Right lobe of liver (tissue), 4 donors: Measurements from ENCODE around the gene EMC10.

ENCODE experiments used
- POLR2A ChIP-seq: fragments of 450-650 bp; IDR thresholded peaks from one replicate; pipeline ENCODE4 v1.6.1; 2017; ENCODE audit warnings: antibody characterized with exemption, mild to moderate bottlenecking
- TF ChIP-seq, protein P1 (sequence below), 4 donors: fragments of 200-600 bp in 3 of 4; fragments of 450-650 bp in 1 of 4; IDR thresholded peaks; one replicate each; pipeline versions ENCODE4 v1.5.1 to v1.8.0; 2016 to 2022; ENCODE audit warnings: antibody characterized with exemption in 4 of 4, mild to moderate bottlenecking in 2 of 4
- donor health status: DM: no; HTN: no; CAD: no.
- donor health status: DM: no; HTN: no; CAD: no.
- donor health status: DM: no; HTN: yes; CAD: no.

DNA sequence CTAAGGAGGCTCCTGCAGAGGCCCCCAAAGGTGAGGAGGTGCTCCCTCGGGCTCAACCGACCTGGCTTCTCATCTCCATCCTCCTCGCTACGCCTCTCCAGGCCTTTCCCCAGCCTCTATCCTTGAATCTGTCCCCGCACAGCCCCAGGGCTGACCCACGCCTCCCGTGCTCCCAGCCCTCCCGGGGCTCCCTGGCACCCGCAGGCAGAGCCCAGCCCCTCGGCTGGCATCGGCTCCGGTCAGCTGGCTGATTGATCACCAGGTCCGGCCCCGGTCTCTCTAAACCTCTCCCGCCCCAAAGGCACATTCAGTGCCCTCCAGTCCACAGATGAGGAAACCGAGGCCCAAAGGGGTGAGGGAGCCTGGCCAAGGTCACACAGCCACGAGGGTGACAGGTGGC lies 41.1 kb upstream of the EMC10 start:
- TF ChIP-seq, protein P1, sequence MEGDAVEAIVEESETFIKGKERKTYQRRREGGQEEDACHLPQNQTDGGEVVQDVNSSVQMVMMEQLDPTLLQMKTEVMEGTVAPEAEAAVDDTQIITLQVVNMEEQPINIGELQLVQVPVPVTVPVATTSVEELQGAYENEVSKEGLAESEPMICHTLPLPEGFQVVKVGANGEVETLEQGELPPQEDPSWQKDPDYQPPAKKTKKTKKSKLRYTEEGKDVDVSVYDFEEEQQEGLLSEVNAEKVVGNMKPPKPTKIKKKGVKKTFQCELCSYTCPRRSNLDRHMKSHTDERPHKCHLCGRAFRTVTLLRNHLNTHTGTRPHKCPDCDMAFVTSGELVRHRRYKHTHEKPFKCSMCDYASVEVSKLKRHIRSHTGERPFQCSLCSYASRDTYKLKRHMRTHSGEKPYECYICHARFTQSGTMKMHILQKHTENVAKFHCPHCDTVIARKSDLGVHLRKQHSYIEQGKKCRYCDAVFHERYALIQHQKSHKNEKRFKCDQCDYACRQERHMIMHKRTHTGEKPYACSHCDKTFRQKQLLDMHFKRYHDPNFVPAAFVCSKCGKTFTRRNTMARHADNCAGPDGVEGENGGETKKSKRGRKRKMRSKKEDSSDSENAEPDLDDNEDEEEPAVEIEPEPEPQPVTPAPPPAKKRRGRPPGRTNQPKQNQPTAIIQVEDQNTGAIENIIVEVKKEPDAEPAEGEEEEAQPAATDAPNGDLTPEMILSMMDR (IDR thresholded peaks at IDR 0.05), result no peak
- no peak for TF ChIP-seq POLR2A
